GM12875 (cell line): ENCODE data around the gene LSM7.

Source experiments
- H3K4me3 ChIP-seq: one replicate; pipeline ENCODE4 v1.5.1; 2011; ENCODE audit warnings: low read depth, low read length, control low read depth
- CTCF ChIP-seq: IDR thresholded peaks from 2 replicates; pipeline ENCODE4 v1.5.1; 2011; ENCODE audit warnings: low read depth, mild to moderate bottlenecking, control low read depth, inconsistent platforms, low read length, moderate library complexity, borderline replicate concordance; ENCODE audit not compliant: insufficient read depth

The LSM7 gene

GRCh38 chr19:2345076-2345475, 16.7 kb upstream of the LSM7 start:
- no peak overlapping the region for H3K4me3 ChIP-seq
- no peak for TF ChIP-seq CTCF

- no peak for TF ChIP-seq CTCF
- H3K4me3 ChIP-seq: no peak overlapping the region
Measured at GRCh38 chr19:2344381-2344870, 16.0 kb upstream of the LSM7 start.

- H3K4me3 ChIP-seq: no peak overlapping the region
- no peak for TF ChIP-seq CTCF
Measured at GRCh38 chr19:2343289-2343982, 15.1 kb upstream of the LSM7 start.

- no peak overlapping the region for H3K4me3 ChIP-seq
- TF ChIP-seq CTCF: no peak
Measured at GRCh38 chr19:2342656-2343288, 14.4 kb upstream of the LSM7 start.

GRCh38 chr19:2341982-2342381, 13.6 kb upstream of the LSM7 start:
- H3K4me3 ChIP-seq: no peak overlapping the region
- TF ChIP-seq CTCF: no peak

- no peak for TF ChIP-seq CTCF
- no peak overlapping the region for H3K4me3 ChIP-seq
Measured at GRCh38 chr19:2341244-2341751, 12.9 kb upstream of the LSM7 start.
